Measurements from ENCODE around the gene PPP1R1B.

GRCh38 chr17:39674179-39674578, 47.4 kb downstream of the PPP1R1B start:
- TF ChIP-seq CTCF (IDR thresholded peaks at IDR 0.05; ENCODE audit: poor library complexity, severe bottlenecking) (no peak), SMC3 (conservative IDR thresholded peaks at IDR 0.05; ENCODE audit: poor library complexity) (no peak), EP300 (conservative IDR thresholded peaks at IDR 0.05; ENCODE audit: poor library complexity, severe bottlenecking) (no peak), REST (IDR thresholded peaks at IDR 0.05; ENCODE audit: borderline replicate concordance) (no peak)
